H1 (cell line): ENCODE measurements around the gene IFNL4. TPM values are rescaled to one million over a fixed set of nuclear protein-coding genes. Genes with fewer than 3 reads are reported as not detected.

ENCODE experiments used
- CTCF ChIA-PET: fragments of 300-600 bp; sonication (Branson Sonifier 250); formaldehyde crosslinking; loops from one replicate; lab custom pipeline; 2021; ENCODE audit not compliant: partially characterized antibody; lab: Charles Lee
- POLR2A ChIA-PET: fragments of 300-600 bp; sonication (Branson Sonifier 250); formaldehyde crosslinking; loops from one replicate; lab custom pipeline; 2021; ENCODE audit warnings: inconsistent platforms; ENCODE audit not compliant: partially characterized antibody; lab: Charles Lee
- DNase-seq, 2 experiments: peaks; one replicate each; pipeline versions ENCODE4 v3.0.0 to v3.0.0-alpha.2; 2010 to 2022; ENCODE audit warnings: low spot score in 2 of 2, low read depth in 1 of 2, mixed read lengths in 1 of 2
- FAIRE-seq: peaks from 2 replicates; lab custom pipeline; 2011; peaks lifted over from hg19 to GRCh38; lab: Jason Lieb, UNC
- H2AFZ ChIP-seq: 2 replicates; pipeline ENCODE4 v1.8.1; 2012; ENCODE audit warnings: low read length, inconsistent platforms
- H2AK5ac ChIP-seq: 2 replicates; pipeline ENCODE4 v1.6.1; 2013; ENCODE audit warnings: low read depth, low read length
- H2BK120ac ChIP-seq: replicated peaks from 2 replicates; pipeline ENCODE3; 2013; ENCODE audit warnings: low read depth, low read length, inconsistent platforms
- H2BK12ac ChIP-seq: 2 replicates; pipeline ENCODE4 v1.6.1; 2013; ENCODE audit warnings: low read depth, low read length
- H2BK15ac ChIP-seq: 2 replicates; pipeline ENCODE4 v1.6.1; 2013; ENCODE audit warnings: low read length
- H2BK20ac ChIP-seq: 2 replicates; pipeline ENCODE4 v1.6.1; 2013; ENCODE audit warnings: low read length
- H2BK5ac ChIP-seq: 2 replicates; pipeline ENCODE4 v1.6.1; 2013; ENCODE audit warnings: low read depth, low read length
- H3K14ac ChIP-seq: 2 replicates; pipeline ENCODE4 v1.6.1; 2013; ENCODE audit warnings: inconsistent platforms; ENCODE audit not compliant: insufficient read length
- H3K18ac ChIP-seq: 2 replicates; pipeline ENCODE4 v1.6.1; 2013; ENCODE audit warnings: low read length; ENCODE audit errors: extremely low read depth
- H3K23ac ChIP-seq: 2 replicates; pipeline ENCODE4 v1.6.1; 2013; ENCODE audit warnings: inconsistent platforms; ENCODE audit not compliant: insufficient read length
- H3K23me2 ChIP-seq: 2 replicates; pipeline ENCODE4 v1.6.1; 2013; ENCODE audit warnings: low read depth, low read length
- H3K27ac ChIP-seq: 2 replicates; pipeline ENCODE4 v1.6.1; 2011; ENCODE audit warnings: low read depth, low read length, inconsistent platforms
- H3K27me3 ChIP-seq, 4 experiments: replicated peaks in 1 of 4; 1 replicate in 1 of 4; 2 replicates in 3 of 4; pipeline versions ENCODE4 v1.6.1 to v1.8.1; 2011 to 2013; ENCODE audit warnings: low read length in 3 of 4, mild to moderate bottlenecking in 3 of 4, inconsistent platforms in 2 of 4, mixed read lengths in 2 of 4, moderate library complexity in 1 of 4; ENCODE audit not compliant: control insufficient read depth in 3 of 4, insufficient read depth in 3 of 4; ENCODE audit errors: extremely low read depth in 1 of 4
- H3K36me3 ChIP-seq, 4 experiments: 2 replicates each; pipeline versions ENCODE4 v1.6.1 to v1.8.1; 2011 to 2013; ENCODE audit warnings: mild to moderate bottlenecking in 4 of 4, low read length in 3 of 4, moderate library complexity in 2 of 4, control low read depth in 1 of 4, inconsistent platforms in 1 of 4; ENCODE audit not compliant: insufficient read depth in 4 of 4, control insufficient read depth in 2 of 4
- H3K4ac ChIP-seq: replicated peaks from 2 replicates; pipeline ENCODE3; 2013; ENCODE audit warnings: low read length, low read depth, mixed read lengths, inconsistent platforms; ENCODE audit not compliant: insufficient read length
- H3K4me1 ChIP-seq, 4 experiments: replicated peaks in 1 of 4; 1 replicate in 1 of 4; 2 replicates in 3 of 4; pipeline versions ENCODE4 v1.6.1 to v1.8.1; 2011 to 2013; ENCODE audit warnings: low read length in 3 of 4, inconsistent platforms in 2 of 4, mixed read lengths in 1 of 4; ENCODE audit not compliant: insufficient read depth in 4 of 4, control insufficient read depth in 3 of 4
- H3K4me2 ChIP-seq, 2 experiments: 2 replicates each; pipeline versions ENCODE4 v1.6.1 to v1.8.1; 2011 to 2013; ENCODE audit warnings: low read depth in 2 of 2, low read length in 2 of 2, control low read depth in 1 of 2, inconsistent platforms in 1 of 2, mild to moderate bottlenecking in 1 of 2; ENCODE audit not compliant: insufficient read depth in 1 of 2
- H3K4me3 ChIP-seq, 4 experiments: fragments of 200-600, 300-600 bp in 1 of 4; sonication (generic), shearing (Covaris generic), sonication (Bioruptor Twin) in 1 of 4; 2 replicates each; pipeline versions ENCODE4 v1.5.1 to v1.8.1; 2011 to 2016; ENCODE audit warnings: low read length in 4 of 4, low read depth in 3 of 4, control low read depth in 2 of 4, inconsistent platforms in 2 of 4, mild to moderate bottlenecking in 2 of 4, mixed read lengths in 1 of 4, moderate library complexity in 1 of 4; ENCODE audit not compliant: insufficient read depth in 2 of 4; ENCODE audit errors: extremely low read depth in 1 of 4
- H3K56ac ChIP-seq: replicated peaks from 2 replicates; pipeline ENCODE3; 2013; ENCODE audit warnings: low read depth, mild to moderate bottlenecking, mixed read lengths, low read length, inconsistent platforms; ENCODE audit not compliant: insufficient read length
- H3K79me1 ChIP-seq: 2 replicates; pipeline ENCODE4 v1.6.1; 2013; ENCODE audit warnings: low read depth, low read length, control low read depth
- H3K79me2 ChIP-seq, 2 experiments: 2 replicates each; pipeline versions ENCODE4 v1.6.1 to v1.8.1; 2012 to 2013; ENCODE audit warnings: low read length in 2 of 2, mild to moderate bottlenecking in 2 of 2, inconsistent platforms in 1 of 2; ENCODE audit not compliant: insufficient read depth in 2 of 2, control insufficient read depth in 1 of 2
- H3K9ac ChIP-seq, 4 experiments: replicated peaks in 1 of 4; 1 replicate in 1 of 4; 2 replicates in 3 of 4; pipeline versions ENCODE4 v1.6.1 to v1.8.1; 2011 to 2013; ENCODE audit warnings: low read depth in 3 of 4, low read length in 3 of 4, control low read depth in 2 of 4, mild to moderate bottlenecking in 2 of 4, moderate library complexity in 2 of 4, inconsistent platforms in 1 of 4; ENCODE audit errors: extremely low read depth in 1 of 4
- H3K9me3 ChIP-seq, 2 experiments: 2 replicates each; pipeline versions ENCODE4 v1.6.1 to v1.8.1; 2012 to 2013; ENCODE audit warnings: mild to moderate bottlenecking in 2 of 2, moderate library complexity in 2 of 2, control low read depth in 1 of 2, inconsistent platforms in 1 of 2, low read depth in 1 of 2, low read length in 1 of 2, mixed read lengths in 1 of 2; ENCODE audit not compliant: insufficient read depth in 2 of 2
- H4K20me1 ChIP-seq, 2 experiments: replicated peaks in 1 of 2; 2 replicates each; pipeline versions ENCODE3 to v1.8.1; 2011 to 2013; ENCODE audit warnings: inconsistent platforms in 2 of 2, low read length in 2 of 2, mild to moderate bottlenecking in 1 of 2; ENCODE audit not compliant: insufficient read depth in 2 of 2, control insufficient read depth in 1 of 2
- H4K5ac ChIP-seq: 2 replicates; pipeline ENCODE4 v1.6.1; 2013; ENCODE audit warnings: low read length, low read depth, mixed read lengths, inconsistent platforms; ENCODE audit not compliant: insufficient read length
- H4K8ac ChIP-seq: 2 replicates; pipeline ENCODE4 v1.8.0; 2013; ENCODE audit warnings: mild to moderate bottlenecking, moderate library complexity, low read length, inconsistent platforms; ENCODE audit not compliant: insufficient read depth; ENCODE audit errors: extremely low read depth
- H4K91ac ChIP-seq: replicated peaks from 2 replicates; pipeline ENCODE3; 2013; ENCODE audit warnings: low read length, mixed read lengths, inconsistent platforms; ENCODE audit not compliant: insufficient read length
- CTBP2 ChIP-seq: IDR thresholded peaks from 2 replicates; pipeline ENCODE4 v1.7.0; 2011; ENCODE audit warnings: borderline replicate concordance, mild to moderate bottlenecking, moderate library complexity, mixed read lengths, low read length; ENCODE audit not compliant: insufficient read depth, insufficient read length
- EP300 ChIP-seq, 2 experiments: IDR thresholded peaks; 1 replicate in 1 of 2; 2 replicates in 1 of 2; pipeline ENCODE4 v1.6.1; 2011 to 2012; ENCODE audit warnings: low read depth in 2 of 2, low read length in 2 of 2, mild to moderate bottlenecking in 2 of 2, borderline replicate concordance in 1 of 2, inconsistent platforms in 1 of 2, moderate library complexity in 1 of 2
- HDAC2 ChIP-seq, 2 experiments: fragments of 300-600 bp in 1 of 2; sonication (generic) in 1 of 2; IDR thresholded peaks; 2 replicates each; pipeline ENCODE4 v1.6.1; 2011 to 2012; ENCODE audit warnings: low read depth in 2 of 2, low read length in 2 of 2, mild to moderate bottlenecking in 2 of 2, moderate library complexity in 2 of 2, borderline replicate concordance in 1 of 2, inconsistent platforms in 1 of 2
- RBBP5 ChIP-seq: IDR thresholded peaks from 2 replicates; pipeline ENCODE4 v1.7.1; 2012; ENCODE audit warnings: low read depth, mild to moderate bottlenecking, inconsistent platforms, low read length, moderate library complexity, borderline replicate concordance
- RNF2 ChIP-seq: fragments of 200-900, 300-1000 bp; sonication (generic); IDR thresholded peaks from 2 replicates; pipeline ENCODE4 v1.7.1; 2016; ENCODE audit warnings: borderline replicate concordance, low read depth, mild to moderate bottlenecking, antibody characterized with exemption, low read length; ENCODE audit not compliant: poor library complexity, severe bottlenecking; ENCODE audit errors: missing control alignments
- SIRT6 ChIP-seq: IDR thresholded peaks from one replicate; pipeline ENCODE4 v1.7.1; 2012; ENCODE audit warnings: low read length, inconsistent platforms
- WGBS, 2 experiments: shearing (Covaris generic) in 1 of 2; methylation state at CpG; one replicate each; pipeline versions ENCODE4 v1.1.6 to v1.1.7; 2013 to 2015; ENCODE audit warnings: low lambda C conversion rate in 2 of 2, mixed read lengths in 2 of 2, inconsistent platforms in 1 of 2, low coverage in 1 of 2, missing lambda C conversion rate in 1 of 2; ENCODE audit not compliant: insufficient replicate concordance in 2 of 2, insufficient coverage in 1 of 2, insufficient read length in 1 of 2; ENCODE audit errors: extremely low coverage in 1 of 2, missing lambda C conversion rate in 1 of 2; 5-methylcytosine and 5-hydroxymethylcytosine counted together
- polyA plus RNA-seq, 7 experiments: library from polyadenylated mRNA; depleted of rRNA in 3 of 7; stranded (reverse) in 5 of 7; unstranded in 2 of 7; fragments of >200 nt in 5 of 7; fragments of 200-250 nt in 2 of 7; gene quantifications; 1 replicate in 5 of 7; 2 replicates in 1 of 7; 4 replicates in 1 of 7; pipeline versions ENCODE4 v1.2.1 to v1.2.3, GENCODE V29; 2011 to 2013; ENCODE audit warnings: missing spikeins in 2 of 7, mixed read lengths in 2 of 7
- total RNA-seq: library from RNA; stranded (reverse); fragmentation: NEBNext Ultra II Directional; extraction: Animal tissue kit (Norgen Biotek cat#: 25700); gene quantifications from 2 replicates; pipeline ENCODE4 v1.2.1, GENCODE V29; 2021

Gene IFNL4
- total and polyA plus RNA-seq, 2 of the 8 experiments (the other 6 are each of a cell fraction or from before 2014, with no cell fraction given) = not detected

DNA sequence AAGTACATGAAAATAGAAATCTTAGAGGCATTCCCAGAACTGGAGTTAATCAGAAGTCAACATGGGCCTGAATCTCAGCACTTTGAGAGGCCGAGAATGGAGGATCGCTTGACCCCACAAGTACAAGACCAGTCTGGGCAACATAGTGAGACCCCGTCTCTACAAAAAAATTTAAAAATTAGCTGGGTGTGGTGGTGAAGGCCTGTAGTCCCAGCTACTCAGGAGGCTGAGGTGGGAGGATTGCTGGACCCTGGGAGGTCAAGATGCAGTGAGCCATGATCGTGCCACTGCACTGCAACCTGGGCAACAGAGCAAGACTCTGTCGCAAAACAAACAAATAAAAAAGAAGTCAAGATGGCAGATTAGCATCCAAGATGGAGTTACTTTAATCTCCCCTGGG, 28.1 kb upstream of the IFNL4 start:
- Histone ChIP-seq H3K4me3 (no peak overlapping the region), H4K91ac (no peak overlapping the region), H3K27ac (no peak overlapping the region), H2BK120ac (no peak overlapping the region), H2BK12ac (no peak overlapping the region), H2BK15ac (no peak overlapping the region), H3K9me3 (no peaks in the 10 kb centered on the region), H2BK20ac (no peak overlapping the region), H3K9ac (no peak overlapping the region), H3K4me2 (no peak overlapping the region), H3K4ac (no peak overlapping the region), H3K14ac (no peak overlapping the region), H3K4me1 (no peaks in the 10 kb centered on the region), H3K18ac (no peak overlapping the region), H3K23ac (no peak overlapping the region), H2AFZ (no peak overlapping the region), H4K5ac (no peak overlapping the region), H3K79me2 (no peaks in the 10 kb centered on the region), H3K79me1 (no peaks in the 10 kb centered on the region), H2AK5ac (no peak overlapping the region), H2BK5ac (no peak overlapping the region), H3K23me2 (no peaks in the 10 kb centered on the region; the same call in 1 of the 2 replicates), H3K27me3 (peaks cover 0 to 4% (median 0%) of the 10 kb centered on the region in 4 experiments; a peak in 1 of 7 replicates), H3K56ac (no peak overlapping the region), H3K36me3 (no peaks in the 10 kb centered on the region), H4K8ac (no peak overlapping the region), H4K20me1 (no peaks in the 10 kb centered on the region)
- TF ChIP-seq SIRT6 = no peak
- no peak for TF ChIP-seq RNF2
- TF ChIP-seq HDAC2 (IDR thresholded peaks at IDR 0.05; ENCODE audit: borderline replicate concordance in 1 of 2, low read depth in 2 of 2, low read length in 2 of 2) = no peak
- no peak for TF ChIP-seq EP300 (IDR thresholded peaks at IDR 0.05; ENCODE audit: borderline replicate concordance in 1 of 2, low read depth in 2 of 2, low read length in 2 of 2)
- no peak for TF ChIP-seq RBBP5
- no peak for TF ChIP-seq CTBP2
- FAIRE-seq (no peak), DNase-seq (no peak)
- WGBS, 2 experiments = 90% methylated on average over 5 of the region's 5 CpGs; no CpG with 5 or more reads in 1 of the 2 experiments
- POLR2A ChIA-PET = interaction anchor here (1.4 kb wide), 1 partner anchor 27 kb away, joined by 3 read pairs; no protein-coding TSS in a partner anchor
- CTCF ChIA-PET = no interaction called here
